ENCODE results near the gene STK38L. TPM values are rescaled to one million over a fixed set of nuclear protein-coding genes. Genes with fewer than 3 reads are reported as not detected.
A peak's percentile ranks its signal among the peaks of the same experiment; 100 is the strongest.

The STK38L gene
- total and polyA plus RNA-seq, 10 donors: 6.4 to 39.8 (median 26.3) TPM

DNA sequence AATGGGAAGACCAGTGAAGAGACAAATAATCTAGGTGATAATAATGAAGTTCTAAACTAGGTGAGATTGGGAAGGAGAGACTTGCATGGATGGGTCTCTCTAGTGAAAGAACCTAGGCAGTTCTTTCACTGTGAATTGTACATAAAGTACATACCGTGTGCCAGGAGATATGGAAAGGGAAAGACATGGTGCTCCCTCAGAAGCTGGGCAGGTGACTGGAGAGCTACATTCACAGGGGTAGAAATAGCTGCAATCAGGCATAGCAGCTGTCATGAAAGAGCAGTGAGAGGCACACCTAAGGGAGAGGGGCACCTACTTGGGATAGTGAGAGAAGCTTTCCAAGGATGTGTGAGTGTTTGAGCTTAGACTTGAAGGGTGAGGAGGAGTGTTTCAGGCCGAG lies 9.3 kb downstream of the STK38L start:
- intact Hi-C loops (cut with DNase I; ENCODE audit: low total_unique reads): no loop called here
- no peak overlapping the region for H3K4me3 ChIP-seq
- TF ChIP-seq POLR2A (IDR thresholded peaks at IDR 0.05): no peak
- TF ChIP-seq, protein P1, sequence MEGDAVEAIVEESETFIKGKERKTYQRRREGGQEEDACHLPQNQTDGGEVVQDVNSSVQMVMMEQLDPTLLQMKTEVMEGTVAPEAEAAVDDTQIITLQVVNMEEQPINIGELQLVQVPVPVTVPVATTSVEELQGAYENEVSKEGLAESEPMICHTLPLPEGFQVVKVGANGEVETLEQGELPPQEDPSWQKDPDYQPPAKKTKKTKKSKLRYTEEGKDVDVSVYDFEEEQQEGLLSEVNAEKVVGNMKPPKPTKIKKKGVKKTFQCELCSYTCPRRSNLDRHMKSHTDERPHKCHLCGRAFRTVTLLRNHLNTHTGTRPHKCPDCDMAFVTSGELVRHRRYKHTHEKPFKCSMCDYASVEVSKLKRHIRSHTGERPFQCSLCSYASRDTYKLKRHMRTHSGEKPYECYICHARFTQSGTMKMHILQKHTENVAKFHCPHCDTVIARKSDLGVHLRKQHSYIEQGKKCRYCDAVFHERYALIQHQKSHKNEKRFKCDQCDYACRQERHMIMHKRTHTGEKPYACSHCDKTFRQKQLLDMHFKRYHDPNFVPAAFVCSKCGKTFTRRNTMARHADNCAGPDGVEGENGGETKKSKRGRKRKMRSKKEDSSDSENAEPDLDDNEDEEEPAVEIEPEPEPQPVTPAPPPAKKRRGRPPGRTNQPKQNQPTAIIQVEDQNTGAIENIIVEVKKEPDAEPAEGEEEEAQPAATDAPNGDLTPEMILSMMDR (IDR thresholded peaks at IDR 0.05 in 8 of 11, conservative IDR thresholded peaks at IDR 0.05 in 3 of 11): no peak
- H3K27ac ChIP-seq: no peak overlapping the region
- peaks cover 0 to 37% (median 13%) of the 10 kb centered on the region in 6 donors for H3K4me1 ChIP-seq
- H3K27me3 ChIP-seq (replicated peaks in 1 of 7): no peaks in the 10 kb centered on the region
- H3K9me3 ChIP-seq: no peaks in the 10 kb centered on the region
- peaks cover 0 to 7% (median 0%) of the 10 kb centered on the region in 6 donors for H3K36me3 ChIP-seq
- no peak for DNase-seq
- WGBS, 5 donors: 89 to 98% (median 94%) methylated on average over 2 of the region's 2 CpGs

DNA sequence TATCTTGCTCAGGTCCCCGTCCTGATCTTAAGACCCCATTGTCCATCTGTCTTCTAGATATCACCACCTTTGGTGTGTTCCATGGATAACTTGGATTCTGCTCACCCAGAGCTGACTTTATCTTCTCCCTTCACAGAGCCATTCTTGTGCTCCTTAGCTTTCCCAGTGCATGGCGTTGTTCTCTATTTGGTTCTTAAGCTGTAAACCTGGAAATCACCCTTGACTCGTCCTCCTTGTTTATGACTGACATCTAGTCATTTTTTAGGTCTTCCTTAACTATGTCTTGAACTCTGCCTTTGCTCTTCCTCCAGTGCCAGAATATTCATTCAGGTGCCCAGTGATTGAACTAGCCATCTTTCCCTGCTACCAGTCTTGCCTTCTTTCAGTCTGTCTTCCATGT lies 11.7 kb downstream of the STK38L start:
- 89 to 96% (median 92%) methylated on average over 3 of the region's 3 CpGs for WGBS, 5 donors
- Histone ChIP-seq H3K4me3 (no peak overlapping the region), H3K27ac (no peak overlapping the region), H3K4me1 (peaks cover 0 to 26% (median 16%) of the 10 kb centered on the region in 6 donors), H3K9me3 (no peaks in the 10 kb centered on the region), H3K27me3 (replicated peaks in 1 of 7) (no peaks in the 10 kb centered on the region), H3K36me3 (peaks cover 0 to 7% (median 0%) of the 10 kb centered on the region in 6 donors)
- no peak for TF ChIP-seq POLR2A (IDR thresholded peaks at IDR 0.05)
- no peak for DNase-seq
- intact Hi-C loops (cut with DNase I; ENCODE audit: low total_unique reads): no loop called here

GRCh38 chr12:27257104-27257843 lies 13.2 kb downstream of the STK38L start:
- Histone ChIP-seq H3K9me3 (no peaks in the 10 kb centered on the region), H3K36me3 (peaks cover 0 to 7% (median 0%) of the 10 kb centered on the region in 6 donors), H3K4me1 (peaks cover 0 to 21% (median 12%) of the 10 kb centered on the region in 6 donors), H3K27ac (no peak overlapping the region), H3K4me3 (no peak overlapping the region), H3K27me3 (replicated peaks in 1 of 7) (no peaks in the 10 kb centered on the region)
- 84 to 100% (median 93%) methylated on average over 2 of the region's 2 CpGs for WGBS, 5 donors
- DNase-seq: no peak
- intact Hi-C loops (cut with DNase I; ENCODE audit: low total_unique reads): no loop called here
- TF ChIP-seq, protein P1 (IDR thresholded peaks at IDR 0.05 in 8 of 11, conservative IDR thresholded peaks at IDR 0.05 in 3 of 11): no peak
- no peak for TF ChIP-seq POLR2A (IDR thresholded peaks at IDR 0.05)
- no peak for TF ChIP-seq POLR2AphosphoS5 (IDR thresholded peaks at IDR 0.05)

DNA sequence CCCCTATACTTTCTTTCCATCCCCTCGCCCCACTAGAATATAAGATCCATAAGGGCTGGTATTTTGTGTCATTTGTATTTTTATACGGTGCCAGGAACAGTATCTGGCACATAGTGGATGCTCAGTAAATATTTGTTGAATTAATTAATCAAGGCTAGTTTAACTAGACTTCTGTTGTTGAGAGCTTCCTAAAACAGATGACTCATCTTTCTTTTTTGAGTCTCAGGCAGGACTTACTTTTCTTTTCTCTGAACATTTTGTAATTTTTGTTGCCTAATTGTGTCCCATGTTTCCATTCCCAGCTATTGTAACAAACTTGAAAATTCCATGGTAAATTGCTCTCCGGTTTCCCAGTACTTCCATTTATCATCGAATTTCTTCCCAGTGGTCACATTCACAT lies 16.7 kb downstream of the STK38L start:
- DNase-seq: no peak
- TF ChIP-seq POLR2AphosphoS5 (IDR thresholded peaks at IDR 0.05) (no peak), POLR2A (IDR thresholded peaks at IDR 0.05) (no peak)
- TF ChIP-seq, protein P1 (IDR thresholded peaks at IDR 0.05 in 8 of 11, conservative IDR thresholded peaks at IDR 0.05 in 3 of 11): no peak
- Histone ChIP-seq H3K4me3 (no peak overlapping the region), H3K4me1 (peaks cover 0 to 21% (median 9%) of the 10 kb centered on the region in 6 donors), H3K27me3 (replicated peaks in 1 of 7) (no peaks in the 10 kb centered on the region), H3K36me3 (peaks cover 0 to 7% (median 0%) of the 10 kb centered on the region in 6 donors), H3K9me3 (no peaks in the 10 kb centered on the region), H3K27ac (peak overlapping the region in 1 of 8 donors; percentile 41)
- 86 to 92% (median 87%) methylated on average over 4 of the region's 4 CpGs for WGBS, 5 donors
- intact Hi-C loops (cut with DNase I; ENCODE audit: low total_unique reads): no loop called here

Data from spleen (tissue), 11 donors.